GM12865 (cell line): Measurements from ENCODE around the gene STAG1.
"Not testable (repeated sequence)": the region's sequence is repeated elsewhere in the genome, so short reads cannot be mapped to it uniquely, and the experiment has no call there.

Experiments used
- DNase-seq: peaks from one replicate; pipeline ENCODE4 v3.0.0; 2010; ENCODE audit warnings: low read depth
- H3K4me3 ChIP-seq: 2 replicates; pipeline ENCODE4 v1.5.1; 2011; ENCODE audit warnings: mild to moderate bottlenecking, low read depth, low read length, control low read depth
- CTCF ChIP-seq: IDR thresholded peaks from 2 replicates; pipeline ENCODE4 v1.5.1; 2011; ENCODE audit warnings: low read length, control low read depth, low read depth, inconsistent platforms; ENCODE audit not compliant: insufficient read depth; ENCODE audit errors: missing control alignments

The STAG1 gene

GRCh38 chr3:136495213-136495612 lies 257.0 kb downstream of the STAG1 start:
- no peak overlapping the region for H3K4me3 ChIP-seq
- no peak for TF ChIP-seq CTCF
- no peak for DNase-seq

GRCh38 chr3:136490646-136491405 lies 261.4 kb downstream of the STAG1 start:
- H3K4me3 ChIP-seq = no peak overlapping the region
- DNase-seq = no peak
- TF ChIP-seq CTCF = no peak

DNA sequence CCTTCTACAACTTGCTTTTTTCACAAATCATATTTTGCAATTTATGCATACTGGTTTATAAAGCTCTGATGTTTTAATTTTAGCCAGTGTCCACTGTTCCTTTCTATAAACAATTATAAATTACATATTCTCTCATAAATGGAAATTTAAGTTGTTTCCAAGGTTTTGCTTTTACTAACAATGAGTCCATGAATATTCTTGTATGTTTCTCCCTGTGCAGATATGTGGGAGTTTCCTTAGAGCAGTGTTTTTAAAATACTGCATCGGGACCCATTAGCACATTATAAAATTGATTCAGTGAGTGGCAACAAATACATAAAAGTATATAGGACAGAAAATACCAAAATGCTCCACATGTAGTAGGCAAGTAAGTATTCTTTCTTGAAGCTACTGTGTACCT lies 266.4 kb downstream of the STAG1 start:
- H3K4me3 ChIP-seq = no peak overlapping the region
- no peak for DNase-seq
- no peak for TF ChIP-seq CTCF

- H3K4me3 ChIP-seq = no peak overlapping the region
- DNase-seq = no peak
Observed at GRCh38 chr3:136476280-136476679, 275.9 kb downstream of the STAG1 start.

GRCh38 chr3:136474876-136475275 lies 277.3 kb downstream of the STAG1 start:
- not testable (repeated sequence) for H3K4me3 ChIP-seq, DNase-seq

More at GRCh38 chr3:136476280-136476679, 275.9 kb downstream of the STAG1 start:
- no peak for TF ChIP-seq CTCF

DNA sequence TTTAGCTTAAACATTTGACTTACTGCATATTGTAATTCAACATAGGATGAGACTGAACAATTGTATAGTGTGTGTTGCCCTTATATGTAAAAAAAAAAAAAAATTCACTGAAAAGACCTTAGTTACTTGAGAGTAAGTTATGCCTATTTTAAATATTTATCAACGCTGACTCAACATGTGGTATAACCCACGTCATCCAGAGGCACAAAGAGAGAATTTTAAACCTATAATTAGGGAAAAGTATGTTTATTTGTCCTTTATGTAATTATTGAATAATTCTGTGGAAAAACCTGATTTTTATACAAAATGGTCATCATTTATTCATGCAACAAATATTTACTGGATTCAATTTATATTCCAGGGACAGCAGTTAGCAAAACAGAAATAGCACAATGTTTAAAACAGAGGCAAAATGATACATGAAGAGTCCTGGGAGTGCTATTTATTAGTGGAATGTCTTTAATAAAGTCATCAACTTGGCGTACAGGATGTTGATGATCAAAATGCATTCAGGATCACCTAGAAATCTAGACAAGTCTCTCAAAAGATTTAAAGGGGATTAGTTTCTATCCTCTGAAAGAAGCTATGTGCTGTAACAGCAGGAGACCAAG lies 278.4 kb downstream of the STAG1 start:
- no peak overlapping the region for H3K4me3 ChIP-seq
- DNase-seq = no peak
- TF ChIP-seq CTCF = no peak

GRCh38 chr3:136465296-136465695 lies 286.9 kb downstream of the STAG1 start:
- H3K4me3 ChIP-seq = no peak overlapping the region
- no peak for DNase-seq
- TF ChIP-seq CTCF = no peak
